ENCODE results near the gene TPRG1. TPM values are rescaled to one million over a fixed set of nuclear protein-coding genes. Genes with fewer than 3 reads are reported as not detected.

TPRG1 gene
- total RNA-seq, 4 donors from 2014 or later = 1.3 to 3.0 (median 2.5) TPM

GRCh38 chr3:189160519-189161309 is 11.1 kb upstream of the TPRG1 start:
- H3K4me3 ChIP-seq = no peak overlapping the region
- no peak overlapping the region for H3K27ac ChIP-seq
- no peak for TF ChIP-seq POLR2A (IDR thresholded peaks at IDR 0.05)
- TF ChIP-seq, protein P1, sequence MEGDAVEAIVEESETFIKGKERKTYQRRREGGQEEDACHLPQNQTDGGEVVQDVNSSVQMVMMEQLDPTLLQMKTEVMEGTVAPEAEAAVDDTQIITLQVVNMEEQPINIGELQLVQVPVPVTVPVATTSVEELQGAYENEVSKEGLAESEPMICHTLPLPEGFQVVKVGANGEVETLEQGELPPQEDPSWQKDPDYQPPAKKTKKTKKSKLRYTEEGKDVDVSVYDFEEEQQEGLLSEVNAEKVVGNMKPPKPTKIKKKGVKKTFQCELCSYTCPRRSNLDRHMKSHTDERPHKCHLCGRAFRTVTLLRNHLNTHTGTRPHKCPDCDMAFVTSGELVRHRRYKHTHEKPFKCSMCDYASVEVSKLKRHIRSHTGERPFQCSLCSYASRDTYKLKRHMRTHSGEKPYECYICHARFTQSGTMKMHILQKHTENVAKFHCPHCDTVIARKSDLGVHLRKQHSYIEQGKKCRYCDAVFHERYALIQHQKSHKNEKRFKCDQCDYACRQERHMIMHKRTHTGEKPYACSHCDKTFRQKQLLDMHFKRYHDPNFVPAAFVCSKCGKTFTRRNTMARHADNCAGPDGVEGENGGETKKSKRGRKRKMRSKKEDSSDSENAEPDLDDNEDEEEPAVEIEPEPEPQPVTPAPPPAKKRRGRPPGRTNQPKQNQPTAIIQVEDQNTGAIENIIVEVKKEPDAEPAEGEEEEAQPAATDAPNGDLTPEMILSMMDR (IDR thresholded peaks at IDR 0.05) = no peak
- TF ChIP-seq POLR2AphosphoS5 (IDR thresholded peaks at IDR 0.05) = no peak
- no peak for TF ChIP-seq EP300 (IDR thresholded peaks at IDR 0.05)
- no peaks in the 10 kb centered on the region for H3K9me3 ChIP-seq
- H3K36me3 ChIP-seq = no peaks in the 10 kb centered on the region
- no peak for ATAC-seq
- WGBS, 2 donors (ENCODE audit: low coverage in 1 of 2) = 82 to 92% methylated on average over 5 of the region's 8 CpGs
- H3K4me1 ChIP-seq = no peaks in the 10 kb centered on the region
- no peaks in the 10 kb centered on the region for H3K27me3 ChIP-seq

DNA sequence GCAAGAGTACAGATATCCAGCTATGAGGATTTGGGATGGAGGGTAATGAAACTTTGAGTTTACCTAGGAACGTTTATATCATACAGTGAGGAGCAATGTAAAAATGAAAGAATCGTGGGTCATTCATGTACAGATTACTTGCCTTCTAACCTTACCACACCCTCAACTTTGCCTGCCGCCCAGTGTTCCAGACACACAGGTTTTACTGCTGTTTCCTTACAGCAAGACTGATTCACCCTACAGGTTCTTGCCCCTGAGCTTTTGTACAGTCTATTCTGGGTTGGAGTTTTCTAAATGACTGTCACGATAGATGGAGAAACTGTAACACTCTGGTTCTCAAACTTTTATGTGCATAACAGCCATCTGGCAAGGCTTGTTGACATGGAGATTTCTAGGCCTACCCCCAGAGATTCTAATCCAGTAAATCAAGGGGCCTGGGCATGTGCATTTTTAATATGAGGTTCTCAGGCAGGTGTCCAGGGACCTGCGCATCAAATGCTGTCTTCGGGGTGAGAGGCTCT is 6.6 kb upstream of the TPRG1 start:
- Histone ChIP-seq H3K9me3 (no peaks in the 10 kb centered on the region), H3K4me3 (no peak overlapping the region), H3K27ac (no peak overlapping the region), H3K36me3 (no peaks in the 10 kb centered on the region), H3K27me3 (no peaks in the 10 kb centered on the region), H3K4me1 (no peaks in the 10 kb centered on the region)
- 78 to 87% methylated on average over 5 to 6 of the region's 6 CpGs for WGBS, 2 donors (ENCODE audit: low coverage in 1 of 2)
- ATAC-seq = no peak
- TF ChIP-seq POLR2A (IDR thresholded peaks at IDR 0.05) = no peak
- TF ChIP-seq, protein P1 (IDR thresholded peaks at IDR 0.05) = no peak
- no peak for TF ChIP-seq POLR2AphosphoS5 (IDR thresholded peaks at IDR 0.05)
- TF ChIP-seq EP300 (IDR thresholded peaks at IDR 0.05) = no peak

GRCh38 chr3:189166321-189166720 is 5.5 kb upstream of the TPRG1 start:
- H3K4me1 ChIP-seq = no peaks in the 10 kb centered on the region
- TF ChIP-seq POLR2A (IDR thresholded peaks at IDR 0.05) (no peak), EP300 (IDR thresholded peaks at IDR 0.05) (no peak)
- TF ChIP-seq, protein P1 (IDR thresholded peaks at IDR 0.05) = no peak
- H3K27ac ChIP-seq = no peak overlapping the region
- H3K27me3 ChIP-seq = no peaks in the 10 kb centered on the region
- H3K4me3 ChIP-seq = no peak overlapping the region
- WGBS, 2 donors (ENCODE audit: low coverage in 1 of 2) = 64 to 84% methylated on average over 5 of the region's 5 CpGs
- no peaks in the 10 kb centered on the region for H3K36me3 ChIP-seq
- H3K9me3 ChIP-seq = no peaks in the 10 kb centered on the region
- no peak for ATAC-seq

DNA sequence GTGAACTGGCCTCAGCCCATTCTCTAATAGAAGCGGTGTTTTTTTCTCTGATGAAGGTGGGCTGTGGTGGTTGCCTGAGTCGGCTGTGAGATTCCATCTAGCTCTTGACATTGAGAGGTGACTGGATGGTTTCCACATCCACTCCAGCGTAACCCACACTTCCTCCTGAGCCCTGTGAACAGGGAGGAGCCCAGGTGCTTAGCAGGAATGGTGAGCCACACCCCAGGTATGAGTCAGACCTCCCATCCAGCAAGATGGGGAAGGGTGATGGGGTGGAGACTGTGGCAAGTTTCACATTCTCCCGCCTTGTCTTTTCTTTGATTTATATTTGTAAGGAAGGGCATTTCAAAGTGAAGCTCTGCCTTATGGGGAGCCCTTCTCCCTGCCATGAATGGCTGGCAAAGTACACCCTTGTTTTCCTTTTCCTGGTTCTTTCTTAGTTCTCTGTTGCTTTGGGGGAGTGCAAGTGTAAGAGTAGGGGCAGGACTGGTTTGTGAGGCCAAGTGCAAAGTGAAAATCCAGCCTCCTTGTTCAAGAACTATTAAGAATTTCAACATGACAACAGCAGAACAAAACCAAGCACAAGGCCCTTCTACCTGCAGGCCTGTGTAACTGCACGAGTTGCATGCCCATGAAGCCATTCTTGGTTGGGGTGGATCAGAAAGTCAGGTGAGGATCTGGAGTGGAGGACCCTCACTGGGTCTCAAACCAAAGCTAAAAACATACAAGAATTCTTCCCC is 4.6 kb upstream of the TPRG1 start:
- Histone ChIP-seq H3K27me3 (no peaks in the 10 kb centered on the region), H3K4me1 (no peaks in the 10 kb centered on the region), H3K36me3 (no peaks in the 10 kb centered on the region), H3K4me3 (no peak overlapping the region), H3K9me3 (no peaks in the 10 kb centered on the region), H3K27ac (no peak overlapping the region)
- WGBS, 2 donors (ENCODE audit: low coverage in 1 of 2) = 60 to 96% methylated on average over 1 to 5 of the region's 5 CpGs
- TF ChIP-seq POLR2A (IDR thresholded peaks at IDR 0.05) (no peak), POLR2AphosphoS5 (IDR thresholded peaks at IDR 0.05) (no peak), EP300 (IDR thresholded peaks at IDR 0.05) (no peak)
- TF ChIP-seq, protein P1 (IDR thresholded peaks at IDR 0.05) = no peak
- no peak for ATAC-seq

All from gastroesophageal sphincter (tissue), 4 donors.